GM23338 (cell line): ENCODE measurements around the gene SLC5A2. TPM values are rescaled to one million over a fixed set of nuclear protein-coding genes. Genes with fewer than 3 reads are reported as not detected.
"Not testable (repeated sequence)": the region's sequence is repeated elsewhere in the genome, so short reads cannot be mapped to it uniquely, and the experiment has no call there.

Experiments used
- ATAC-seq: fragments of 200-7000 bp; cut with Tn5 transposase; 3 replicates; pipeline ENCODE4 v1.9.1; 2020
- DNase-seq: peaks from one replicate; pipeline ENCODE4 v3.0.0-alpha.2; 2015; ENCODE audit warnings: low spot score
- H2AFZ ChIP-seq: fragments of 200-600 bp; sonication (generic); 2 replicates; pipeline ENCODE4 v1.8.0; 2016; ENCODE audit warnings: antibody characterized with exemption, mild to moderate bottlenecking, moderate library complexity
- H3F3A ChIP-seq: fragments of 200-600 bp; sonication (generic); replicated peaks from 2 replicates; pipeline ENCODE4 v1.8.0; 2017; ENCODE audit warnings: antibody characterized with exemption, mixed run types, low read depth
- H3K27ac ChIP-seq: fragments of 200-600 bp; sonication (generic); 2 replicates; pipeline ENCODE4 v1.6.1; 2016; ENCODE audit warnings: low read depth
- H3K27me3 ChIP-seq: fragments of 200-600 bp; sonication (generic); 2 replicates; pipeline ENCODE4 v1.8.0; 2016; ENCODE audit warnings: mild to moderate bottlenecking, mixed run types, moderate library complexity; ENCODE audit not compliant: insufficient read depth
- H3K36me3 ChIP-seq: fragments of 200-600 bp; sonication (generic); 2 replicates; pipeline ENCODE4 v1.8.0; 2016; ENCODE audit warnings: mild to moderate bottlenecking; ENCODE audit not compliant: insufficient read depth
- H3K4me1 ChIP-seq: fragments of 200-600 bp; sonication (generic); 2 replicates; pipeline ENCODE4 v1.8.0; 2016; ENCODE audit warnings: mild to moderate bottlenecking, moderate library complexity; ENCODE audit not compliant: insufficient read depth
- H3K4me2 ChIP-seq: fragments of 200-600 bp; sonication (generic); 2 replicates; pipeline ENCODE4 v1.7.1; 2017; ENCODE audit warnings: mixed run types
- H3K4me3 ChIP-seq: fragments of 200-600 bp; sonication (generic); 2 replicates; pipeline ENCODE4 v1.6.1; 2016; ENCODE audit warnings: mixed run types
- H3K79me2 ChIP-seq: fragments of 200-600 bp; sonication (generic); replicated peaks from 2 replicates; pipeline ENCODE4 v1.8.0; 2017; ENCODE audit warnings: mild to moderate bottlenecking; ENCODE audit not compliant: insufficient read depth
- H3K9me2 ChIP-seq: fragments of 200-600 bp; sonication (generic); 2 replicates; pipeline ENCODE4 v1.8.0; 2017; ENCODE audit not compliant: insufficient read depth
- H4K20me1 ChIP-seq: fragments of 200-600 bp; sonication (generic); replicated peaks from 2 replicates; pipeline ENCODE4 v1.8.0; 2017; ENCODE audit warnings: mild to moderate bottlenecking; ENCODE audit not compliant: insufficient read depth
- H3K27ac Mint-ChIP-seq: 2 replicates; pipeline ENCODE4 v1.8.0; 2020; ENCODE audit warnings: inconsistent platforms, mild to moderate bottlenecking, moderate library complexity, mixed read lengths
- H3K27me3 Mint-ChIP-seq: 3 replicates; pipeline ENCODE4 v1.8.0; 2022; ENCODE audit warnings: low read depth, mild to moderate bottlenecking, moderate library complexity, mixed read lengths, inconsistent platforms; ENCODE audit not compliant: insufficient read depth, poor library complexity
- H3K36me3 Mint-ChIP-seq: 3 replicates; pipeline ENCODE4 v1.8.0; 2021; ENCODE audit warnings: low read depth, mild to moderate bottlenecking, inconsistent platforms, moderate library complexity, mixed read lengths
- H3K4me1 Mint-ChIP-seq: 3 replicates; pipeline ENCODE4 v1.8.0; 2020; ENCODE audit warnings: mild to moderate bottlenecking, inconsistent platforms, mixed read lengths
- H3K4me3 Mint-ChIP-seq: 3 replicates; pipeline ENCODE4 v1.8.0; 2021; ENCODE audit warnings: moderate library complexity, mild to moderate bottlenecking, inconsistent platforms, mixed read lengths
- H3K9me3 Mint-ChIP-seq: 3 replicates; pipeline ENCODE4 v1.8.0; 2020; ENCODE audit warnings: moderate library complexity, mild to moderate bottlenecking, inconsistent platforms, mixed read lengths
- CREB1 ChIP-seq: fragments of 250-450 bp; sonication (Bioruptor Pico); IDR thresholded peaks from 2 replicates; pipeline ENCODE4 v1.5.0; 2020; ENCODE audit warnings: low read depth, mild to moderate bottlenecking, moderate library complexity
- EZH2 ChIP-seq: fragments of 200-600 bp; sonication (generic); IDR thresholded peaks from one replicate; pipeline ENCODE4 v1.8.0; 2017; ENCODE audit warnings: antibody characterized with exemption, mild to moderate bottlenecking, low read depth; ENCODE audit not compliant: unreplicated experiment
- EZH2phosphoT487 ChIP-seq: fragments of 200-600 bp; sonication (generic); IDR thresholded peaks from one replicate; pipeline ENCODE4 v1.8.1; 2018; ENCODE audit warnings: antibody characterized with exemption; ENCODE audit not compliant: unreplicated experiment
- NANOG ChIP-seq: IDR thresholded peaks from 2 replicates; pipeline ENCODE4 v1.6.1; 2016; ENCODE audit warnings: antibody characterized with exemption, borderline replicate concordance
- POLR2AphosphoS5 ChIP-seq: IDR thresholded peaks from 2 replicates; pipeline ENCODE4 v1.6.1; 2016; ENCODE audit warnings: antibody characterized with exemption, low read depth
- STAT1 ChIP-seq: IDR thresholded peaks from one replicate; pipeline ENCODE4 v1.6.1; 2016; ENCODE audit warnings: antibody characterized with exemption; ENCODE audit not compliant: unreplicated experiment
- ZNF114 ChIP-seq: fragments of 250-450 bp; sonication (Bioruptor Pico); IDR thresholded peaks from 2 replicates; pipeline ENCODE4 v1.5.0; 2020; ENCODE audit warnings: mild to moderate bottlenecking, moderate library complexity
- ZNF331 ChIP-seq: fragments of 250-450 bp; sonication (Bioruptor Pico); IDR thresholded peaks from 2 replicates; pipeline ENCODE4 v1.5.0; 2020; ENCODE audit warnings: low read depth, mild to moderate bottlenecking, moderate library complexity
- polyA plus RNA-seq: library from polyadenylated mRNA; unstranded; fragments of >200 nt; fragmentation: Nextera tagmentation; extraction: Ambion mirVana; gene quantifications from 2 replicates; pipeline ENCODE4 v1.2.1, GENCODE V29; 2016
- total RNA-seq: library from RNA; depleted of rRNA; stranded (reverse); fragments of >200 nt; shearing (Covaris generic); gene quantifications from 2 replicates; pipeline ENCODE4 v1.2.3, GENCODE V29; 2014
- TF ChIP-seq, protein P1 (sequence below): IDR thresholded peaks from one replicate; pipeline ENCODE4 v1.6.1; 2018; ENCODE audit warnings: antibody characterized with exemption; ENCODE audit not compliant: unreplicated experiment
- TF ChIP-seq, protein P2 (sequence below): IDR thresholded peaks from 2 replicates; pipeline ENCODE4 v1.6.1; 2016; ENCODE audit warnings: antibody characterized with exemption
- TF ChIP-seq, protein P3 (sequence below), 2 experiments: fragments of 200-600 bp in 1 of 2; sonication (generic) in 1 of 2; conservative IDR thresholded peaks; 2 replicates each; pipeline versions ENCODE4 v1.5.1 to v1.6.1; 2016 to 2017; ENCODE audit warnings: antibody characterized with exemption in 2 of 2, low read depth in 2 of 2, mild to moderate bottlenecking in 2 of 2, moderate library complexity in 1 of 2

The SLC5A2 gene
- total and polyA plus RNA-seq, 2 experiments from 2014 or later: 0.76 to 3.6 TPM

DNA sequence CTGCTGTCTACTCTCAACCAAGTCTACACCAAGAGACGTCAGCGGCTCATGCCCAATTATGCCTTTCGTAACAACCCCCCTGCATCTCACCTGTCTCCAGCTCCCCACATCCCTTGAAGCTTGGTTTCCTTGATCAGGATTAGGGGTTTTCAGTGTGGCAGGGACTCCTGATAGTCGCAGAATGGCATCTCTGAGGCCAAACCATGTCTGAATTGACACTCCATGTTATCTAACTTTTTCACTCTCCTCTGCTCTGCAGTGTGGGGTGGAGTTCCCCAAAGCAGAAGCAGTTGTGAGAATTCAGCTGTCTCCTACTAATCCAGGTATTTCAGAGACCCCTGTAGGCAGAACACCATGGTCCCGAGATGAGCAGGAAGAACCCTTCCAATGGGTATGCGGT, 39.1 kb downstream of the SLC5A2 start:
- H3K36me3 Mint-ChIP-seq: peaks cover under 1% of the 10 kb centered on the region; the same call in 1 of the 3 replicates
- H3K4me3 ChIP-seq: no peak overlapping the region
- no peak for TF ChIP-seq EZH2phosphoT487
- TF ChIP-seq ZNF114 (CRISPR knock-in tag): no peak
- no peak for TF ChIP-seq POLR2AphosphoS5
- TF ChIP-seq ZNF331 (CRISPR knock-in tag): no peak
- no peak for TF ChIP-seq CREB1
- no peak for TF ChIP-seq NANOG
- TF ChIP-seq, protein P1, sequence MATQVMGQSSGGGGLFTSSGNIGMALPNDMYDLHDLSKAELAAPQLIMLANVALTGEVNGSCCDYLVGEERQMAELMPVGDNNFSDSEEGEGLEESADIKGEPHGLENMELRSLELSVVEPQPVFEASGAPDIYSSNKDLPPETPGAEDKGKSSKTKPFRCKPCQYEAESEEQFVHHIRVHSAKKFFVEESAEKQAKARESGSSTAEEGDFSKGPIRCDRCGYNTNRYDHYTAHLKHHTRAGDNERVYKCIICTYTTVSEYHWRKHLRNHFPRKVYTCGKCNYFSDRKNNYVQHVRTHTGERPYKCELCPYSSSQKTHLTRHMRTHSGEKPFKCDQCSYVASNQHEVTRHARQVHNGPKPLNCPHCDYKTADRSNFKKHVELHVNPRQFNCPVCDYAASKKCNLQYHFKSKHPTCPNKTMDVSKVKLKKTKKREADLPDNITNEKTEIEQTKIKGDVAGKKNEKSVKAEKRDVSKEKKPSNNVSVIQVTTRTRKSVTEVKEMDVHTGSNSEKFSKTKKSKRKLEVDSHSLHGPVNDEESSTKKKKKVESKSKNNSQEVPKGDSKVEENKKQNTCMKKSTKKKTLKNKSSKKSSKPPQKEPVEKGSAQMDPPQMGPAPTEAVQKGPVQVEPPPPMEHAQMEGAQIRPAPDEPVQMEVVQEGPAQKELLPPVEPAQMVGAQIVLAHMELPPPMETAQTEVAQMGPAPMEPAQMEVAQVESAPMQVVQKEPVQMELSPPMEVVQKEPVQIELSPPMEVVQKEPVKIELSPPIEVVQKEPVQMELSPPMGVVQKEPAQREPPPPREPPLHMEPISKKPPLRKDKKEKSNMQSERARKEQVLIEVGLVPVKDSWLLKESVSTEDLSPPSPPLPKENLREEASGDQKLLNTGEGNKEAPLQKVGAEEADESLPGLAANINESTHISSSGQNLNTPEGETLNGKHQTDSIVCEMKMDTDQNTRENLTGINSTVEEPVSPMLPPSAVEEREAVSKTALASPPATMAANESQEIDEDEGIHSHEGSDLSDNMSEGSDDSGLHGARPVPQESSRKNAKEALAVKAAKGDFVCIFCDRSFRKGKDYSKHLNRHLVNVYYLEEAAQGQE: no peak
- no peak for TF ChIP-seq EZH2
- peaks cover 21% of the 10 kb centered on the region for H3K4me1 Mint-ChIP-seq
- no peak overlapping the region for H3K27ac Mint-ChIP-seq
- no peak overlapping the region for H3K4me3 Mint-ChIP-seq
- H3K9me3 Mint-ChIP-seq: peaks cover 11% of the 10 kb centered on the region
- H3F3A ChIP-seq: no peaks in the 10 kb centered on the region
- no peak overlapping the region for H3K27ac ChIP-seq
- no peaks in the 10 kb centered on the region for H3K79me2 ChIP-seq
- no peak overlapping the region for H2AFZ ChIP-seq
- no peaks in the 10 kb centered on the region; the same call in 1 of the 2 replicates for H3K36me3 ChIP-seq
- H3K4me2 ChIP-seq: no peak overlapping the region
- H3K4me1 ChIP-seq: peaks cover under 1% of the 10 kb centered on the region; the same call in 1 of the 2 replicates
- DNase-seq (no peak), ATAC-seq (no peak)
- H3K27me3 Mint-ChIP-seq: peaks cover 9% of the 10 kb centered on the region
- no peaks in the 10 kb centered on the region for H3K9me2 ChIP-seq
- no peaks in the 10 kb centered on the region for H4K20me1 ChIP-seq
- peaks cover 11% of the 10 kb centered on the region; the same call in 1 of the 2 replicates for H3K27me3 ChIP-seq

DNA sequence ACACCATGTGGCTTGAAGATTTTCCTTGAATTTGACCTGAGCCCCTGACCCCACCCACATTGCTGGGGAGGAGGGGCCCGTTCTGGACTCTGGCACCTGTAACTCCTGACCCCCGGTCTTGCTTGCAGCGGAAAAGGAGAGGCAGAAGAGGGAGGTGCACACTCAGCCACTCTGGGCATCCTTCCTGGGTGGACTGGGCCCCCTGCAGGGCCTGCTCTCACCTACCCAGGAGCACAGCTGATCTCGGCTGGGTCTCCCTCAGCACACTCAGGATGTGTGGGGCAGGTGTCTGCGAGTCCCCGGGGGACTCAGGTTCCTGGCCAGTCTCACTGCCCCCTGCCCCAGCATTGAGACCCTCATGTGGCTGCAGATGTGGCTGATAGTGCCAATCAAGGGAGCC, 40.8 kb downstream of the SLC5A2 start:
- peaks cover 26% of the 10 kb centered on the region for H3K4me1 Mint-ChIP-seq
- H3K27ac ChIP-seq, H3K4me3 ChIP-seq, H3K9me2 ChIP-seq, H3K36me3 Mint-ChIP-seq, H3K9me3 Mint-ChIP-seq, H3K27ac Mint-ChIP-seq, H3K4me2 ChIP-seq, H3K4me3 Mint-ChIP-seq, DNase-seq, H3K36me3 ChIP-seq, H3K79me2 ChIP-seq, H2AFZ ChIP-seq, H4K20me1 ChIP-seq, H3F3A ChIP-seq, ATAC-seq: not testable (repeated sequence)
- Histone ChIP-seq H3K4me1 (peaks cover 17% of the 10 kb centered on the region), H3K27me3 (peaks cover 28% of the 10 kb centered on the region)
- peaks cover 18% of the 10 kb centered on the region for H3K27me3 Mint-ChIP-seq

DNA sequence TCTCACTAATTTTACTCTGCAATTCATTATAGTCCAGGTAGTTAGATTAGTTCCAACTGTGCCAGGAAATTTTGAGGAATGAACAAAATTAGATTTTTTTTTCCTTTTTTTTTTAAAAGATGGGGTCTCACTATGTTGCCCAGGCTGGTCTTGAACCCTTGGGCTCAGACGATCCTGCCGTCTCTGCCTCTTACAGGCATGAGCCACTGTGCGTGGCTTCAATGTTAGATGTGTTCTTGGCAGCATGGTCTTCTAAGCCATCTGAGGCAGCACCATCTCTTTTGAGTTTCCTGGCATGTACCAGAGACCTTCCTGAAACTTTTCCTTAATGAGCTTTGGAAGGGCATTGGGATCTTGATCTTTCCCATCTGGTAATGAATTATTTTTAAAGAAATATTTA, 42.2 kb downstream of the SLC5A2 start:
- H3K27me3 ChIP-seq: peaks cover 40% of the 10 kb centered on the region
- no peaks in the 10 kb centered on the region for H3K36me3 Mint-ChIP-seq
- DNase-seq: no peak
- H3K27ac Mint-ChIP-seq: no peak overlapping the region
- no peak overlapping the region for H2AFZ ChIP-seq
- no peak overlapping the region for H3K4me2 ChIP-seq
- H3K79me2 ChIP-seq: no peaks in the 10 kb centered on the region
- no peaks in the 10 kb centered on the region for H3K9me2 ChIP-seq
- no peak for ATAC-seq
- peaks cover under 1% of the 10 kb centered on the region; the same call in 1 of the 2 replicates for H3F3A ChIP-seq
- no peaks in the 10 kb centered on the region for H3K36me3 ChIP-seq
- H3K4me1 ChIP-seq: peaks cover 18% of the 10 kb centered on the region
- no peak overlapping the region for H3K4me3 ChIP-seq
- peaks cover 29% of the 10 kb centered on the region for H3K27me3 Mint-ChIP-seq
- no peak overlapping the region for H3K4me3 Mint-ChIP-seq
- no peak overlapping the region for H3K27ac ChIP-seq
- H3K4me1 Mint-ChIP-seq: peaks cover 31% of the 10 kb centered on the region
- no peaks in the 10 kb centered on the region; the same call in 1 of the 3 replicates for H3K9me3 Mint-ChIP-seq
- H4K20me1 ChIP-seq: no peaks in the 10 kb centered on the region
- TF ChIP-seq ZNF114 (CRISPR knock-in tag) (no peak), POLR2AphosphoS5 (no peak), ZNF331 (CRISPR knock-in tag) (no peak), STAT1 (no peak), EZH2 (no peak), NANOG (no peak)
- TF ChIP-seq, protein P2, sequence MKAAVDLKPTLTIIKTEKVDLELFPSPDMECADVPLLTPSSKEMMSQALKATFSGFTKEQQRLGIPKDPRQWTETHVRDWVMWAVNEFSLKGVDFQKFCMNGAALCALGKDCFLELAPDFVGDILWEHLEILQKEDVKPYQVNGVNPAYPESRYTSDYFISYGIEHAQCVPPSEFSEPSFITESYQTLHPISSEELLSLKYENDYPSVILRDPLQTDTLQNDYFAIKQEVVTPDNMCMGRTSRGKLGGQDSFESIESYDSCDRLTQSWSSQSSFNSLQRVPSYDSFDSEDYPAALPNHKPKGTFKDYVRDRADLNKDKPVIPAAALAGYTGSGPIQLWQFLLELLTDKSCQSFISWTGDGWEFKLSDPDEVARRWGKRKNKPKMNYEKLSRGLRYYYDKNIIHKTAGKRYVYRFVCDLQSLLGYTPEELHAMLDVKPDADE: no peak
- TF ChIP-seq, protein P3, sequence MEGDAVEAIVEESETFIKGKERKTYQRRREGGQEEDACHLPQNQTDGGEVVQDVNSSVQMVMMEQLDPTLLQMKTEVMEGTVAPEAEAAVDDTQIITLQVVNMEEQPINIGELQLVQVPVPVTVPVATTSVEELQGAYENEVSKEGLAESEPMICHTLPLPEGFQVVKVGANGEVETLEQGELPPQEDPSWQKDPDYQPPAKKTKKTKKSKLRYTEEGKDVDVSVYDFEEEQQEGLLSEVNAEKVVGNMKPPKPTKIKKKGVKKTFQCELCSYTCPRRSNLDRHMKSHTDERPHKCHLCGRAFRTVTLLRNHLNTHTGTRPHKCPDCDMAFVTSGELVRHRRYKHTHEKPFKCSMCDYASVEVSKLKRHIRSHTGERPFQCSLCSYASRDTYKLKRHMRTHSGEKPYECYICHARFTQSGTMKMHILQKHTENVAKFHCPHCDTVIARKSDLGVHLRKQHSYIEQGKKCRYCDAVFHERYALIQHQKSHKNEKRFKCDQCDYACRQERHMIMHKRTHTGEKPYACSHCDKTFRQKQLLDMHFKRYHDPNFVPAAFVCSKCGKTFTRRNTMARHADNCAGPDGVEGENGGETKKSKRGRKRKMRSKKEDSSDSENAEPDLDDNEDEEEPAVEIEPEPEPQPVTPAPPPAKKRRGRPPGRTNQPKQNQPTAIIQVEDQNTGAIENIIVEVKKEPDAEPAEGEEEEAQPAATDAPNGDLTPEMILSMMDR (conservative IDR thresholded peaks at IDR 0.05; ENCODE audit: low read depth in 2 of 2): no peak
